Colonic mucosa (tissue), 4 donors: ENCODE data around the gene RAB7A. TPM values are rescaled to one million over a fixed set of nuclear protein-coding genes. Genes with fewer than 3 reads are reported as not detected.
"Not testable (repeated sequence)": the region's sequence is repeated elsewhere in the genome, so short reads cannot be mapped to it uniquely, and the experiment has no call there.

Source experiments
- DNase-seq: peaks from one replicate; pipeline ENCODE4 v3.0.0-alpha.2; 2020
- H3K27ac ChIP-seq: fragments of 200-600 bp; one replicate; pipeline ENCODE4 v1.8.0; 2021
- H3K27me3 ChIP-seq: fragments of 200-600 bp; one replicate; pipeline ENCODE4 v1.8.0; 2021
- H3K36me3 ChIP-seq: fragments of 200-600 bp; one replicate; pipeline ENCODE4 v1.8.0; 2021
- H3K4me1 ChIP-seq: fragments of 200-600 bp; one replicate; pipeline ENCODE4 v1.8.0; 2021; ENCODE audit warnings: mild to moderate bottlenecking
- H3K4me3 ChIP-seq: fragments of 200-600 bp; one replicate; pipeline ENCODE4 v1.8.0; 2021
- H3K9ac ChIP-seq, 2 donors: one replicate each; pipeline ENCODE4 v1.7.0; 2013; ENCODE audit warnings: control low read depth in 2 of 2, low read depth in 2 of 2, low read length in 2 of 2
- H3K9me3 ChIP-seq: fragments of 200-600 bp; one replicate; pipeline ENCODE4 v1.8.0; 2021
- intact Hi-C: fragments of 100-400 bp; cut with DNase I; formaldehyde crosslinking; loops from one replicate; pipeline ENCODE4 v1.14.1; 2022
- total RNA-seq, 2 donors: library from RNA; stranded (reverse); fragmentation: NEBNext Ultra II Directional in 1 of 2; extraction: Animal tissue kit (Norgen Biotek cat#: 25700) in 1 of 2; gene quantifications; one replicate each; pipeline ENCODE4 v1.2.1, GENCODE V29; 2021
- TF ChIP-seq, protein P1 (sequence below): fragments of 200-600 bp; IDR thresholded peaks from one replicate; pipeline ENCODE4 v1.8.0; 2022; ENCODE audit warnings: antibody characterized with exemption, mild to moderate bottlenecking
- donor health status: healthy.
- donor health status: DM: no; HTN: no; CAD: no.
- donor health status: DM: no; HTN: no; CAD: no.

RAB7A gene
- total RNA-seq, 2 donors from 2014 or later = 221 to 272 TPM

DNA sequence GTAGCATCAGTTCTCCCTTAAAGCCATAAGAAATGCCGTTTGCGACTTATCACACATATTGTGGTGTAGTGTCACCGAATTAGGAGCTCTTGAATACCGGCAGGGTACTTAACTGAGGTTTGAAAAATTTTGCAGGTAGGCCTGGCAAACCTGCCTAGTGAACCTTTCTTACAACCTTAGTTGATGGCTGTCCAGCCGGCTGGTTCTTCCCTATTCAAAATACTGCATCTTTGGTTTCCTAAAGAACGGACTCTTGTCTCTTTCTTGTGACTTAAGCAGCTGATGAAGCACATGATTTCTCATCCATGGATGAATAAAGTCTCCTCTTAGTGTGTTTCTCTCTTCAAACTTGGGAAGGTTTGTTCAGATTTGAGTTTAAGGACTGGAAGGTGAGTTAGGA is 1.5 kb downstream of the RAB7A start:
- peak overlapping the region; percentile 92 to 100 for H3K9ac ChIP-seq
- TF ChIP-seq, protein P1, sequence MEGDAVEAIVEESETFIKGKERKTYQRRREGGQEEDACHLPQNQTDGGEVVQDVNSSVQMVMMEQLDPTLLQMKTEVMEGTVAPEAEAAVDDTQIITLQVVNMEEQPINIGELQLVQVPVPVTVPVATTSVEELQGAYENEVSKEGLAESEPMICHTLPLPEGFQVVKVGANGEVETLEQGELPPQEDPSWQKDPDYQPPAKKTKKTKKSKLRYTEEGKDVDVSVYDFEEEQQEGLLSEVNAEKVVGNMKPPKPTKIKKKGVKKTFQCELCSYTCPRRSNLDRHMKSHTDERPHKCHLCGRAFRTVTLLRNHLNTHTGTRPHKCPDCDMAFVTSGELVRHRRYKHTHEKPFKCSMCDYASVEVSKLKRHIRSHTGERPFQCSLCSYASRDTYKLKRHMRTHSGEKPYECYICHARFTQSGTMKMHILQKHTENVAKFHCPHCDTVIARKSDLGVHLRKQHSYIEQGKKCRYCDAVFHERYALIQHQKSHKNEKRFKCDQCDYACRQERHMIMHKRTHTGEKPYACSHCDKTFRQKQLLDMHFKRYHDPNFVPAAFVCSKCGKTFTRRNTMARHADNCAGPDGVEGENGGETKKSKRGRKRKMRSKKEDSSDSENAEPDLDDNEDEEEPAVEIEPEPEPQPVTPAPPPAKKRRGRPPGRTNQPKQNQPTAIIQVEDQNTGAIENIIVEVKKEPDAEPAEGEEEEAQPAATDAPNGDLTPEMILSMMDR = no peak
- no peaks in the 10 kb centered on the region for H3K9me3 ChIP-seq
- H3K4me1 ChIP-seq = peaks cover 14% of the 10 kb centered on the region
- peak overlapping the region; percentile 98 for H3K27ac ChIP-seq
- intact Hi-C loops = no loop called here
- H3K4me3 ChIP-seq = peak overlapping the region; percentile 98
- no peak for DNase-seq
- no peaks in the 10 kb centered on the region for H3K27me3 ChIP-seq
- H3K36me3 ChIP-seq = no peaks in the 10 kb centered on the region

DNA sequence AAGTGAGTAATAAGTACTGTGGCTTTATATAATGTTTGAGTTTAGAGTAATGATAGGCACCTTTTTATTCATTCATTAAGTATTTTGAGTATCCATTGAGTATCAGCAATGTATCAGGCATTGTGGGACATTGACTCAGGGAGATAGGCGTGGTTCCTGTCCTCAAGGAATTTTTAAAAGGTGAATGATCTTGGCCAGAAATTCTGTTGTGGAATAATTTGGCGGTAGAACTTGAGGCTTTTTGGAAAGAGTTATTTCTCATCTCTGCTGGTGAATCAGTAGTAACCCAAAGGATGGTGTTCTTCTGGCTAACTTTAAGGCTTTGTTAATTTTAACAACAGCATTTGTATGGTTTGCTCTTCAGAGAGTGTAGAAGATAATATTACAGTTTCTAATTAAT is 2.0 kb downstream of the RAB7A start:
- no peaks in the 10 kb centered on the region for H3K27me3 ChIP-seq
- peaks cover 14% of the 10 kb centered on the region for H3K4me1 ChIP-seq
- H3K9ac ChIP-seq = peak overlapping the region in 1 of 2 donors; percentile 14
- TF ChIP-seq, protein P1 = no peak
- peak overlapping the region; percentile 98 for H3K4me3 ChIP-seq
- intact Hi-C loops = no loop called here
- no peaks in the 10 kb centered on the region for H3K9me3 ChIP-seq
- no peak for DNase-seq
- no peak overlapping the region for H3K27ac ChIP-seq
- no peaks in the 10 kb centered on the region for H3K36me3 ChIP-seq

- H3K9me3 ChIP-seq, H3K27me3 ChIP-seq, H3K4me3 ChIP-seq, intact Hi-C loops, H3K27ac ChIP-seq, DNase-seq, H3K36me3 ChIP-seq: not testable (repeated sequence)
- Histone ChIP-seq H3K9ac (peak overlapping the region in 1 of 2 donors; percentile 14), H3K4me1 (peaks cover 14% of the 10 kb centered on the region)
These were observed 2.5 kb downstream of the RAB7A start for GRCh38 chr3:128728521-128728920.

- Histone ChIP-seq H3K4me1 (peaks cover 14% of the 10 kb centered on the region), H3K27ac (no peak overlapping the region), H3K9ac (no peak overlapping the region), H3K4me3 (no peak overlapping the region), H3K36me3 (no peaks in the 10 kb centered on the region), H3K9me3 (no peaks in the 10 kb centered on the region), H3K27me3 (no peaks in the 10 kb centered on the region)
- no peak for DNase-seq
- TF ChIP-seq, protein P1 = no peak
- intact Hi-C loops = loop anchor here (10.0 kb wide), 1 partner anchor 54 kb away; no protein-coding TSS in a partner anchor
These were observed 4.5 kb downstream of the RAB7A start for GRCh38 chr3:128730471-128730870.

DNA sequence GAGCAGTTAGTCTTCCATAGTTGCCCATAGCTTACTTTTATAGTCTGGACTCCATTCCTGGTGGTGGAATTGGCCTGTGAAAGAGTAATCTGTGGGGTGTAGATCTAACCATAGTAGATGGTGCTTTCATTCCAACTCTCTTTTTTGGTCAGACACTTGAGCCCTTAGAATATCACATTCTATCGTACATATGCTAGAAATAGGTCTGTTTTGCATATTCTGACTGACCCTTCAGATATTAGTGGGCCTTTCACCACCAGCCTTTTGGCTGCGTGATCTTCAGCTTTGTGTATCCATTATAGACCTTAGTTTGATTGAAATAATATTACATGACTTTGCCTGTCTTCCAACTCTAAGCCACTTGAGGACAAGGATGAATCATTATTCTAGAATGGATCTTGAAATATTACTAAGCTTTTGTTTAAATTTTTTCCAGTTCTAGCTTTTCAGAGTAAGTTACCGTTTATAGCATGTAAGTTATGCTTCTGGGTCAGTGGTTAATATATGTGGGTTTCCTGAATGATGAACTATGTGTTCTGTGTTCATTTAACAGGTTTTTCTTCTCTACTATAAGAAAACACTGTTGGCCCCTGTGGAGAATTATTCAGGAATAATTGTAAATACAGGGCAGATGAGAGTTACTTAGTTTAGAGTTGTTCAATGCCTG is 8.7 kb downstream of the RAB7A start:
- DNase-seq = no peak
- intact Hi-C loops = loop anchor here (10.0 kb wide), 1 partner anchor 50 kb away; no protein-coding TSS in a partner anchor
- Histone ChIP-seq H3K27ac (no peak overlapping the region), H3K27me3 (no peaks in the 10 kb centered on the region), H3K4me3 (no peak overlapping the region), H3K36me3 (no peaks in the 10 kb centered on the region), H3K4me1 (no peaks in the 10 kb centered on the region), H3K9ac (no peak overlapping the region), H3K9me3 (no peaks in the 10 kb centered on the region)
- TF ChIP-seq, protein P1 = no peak

DNA sequence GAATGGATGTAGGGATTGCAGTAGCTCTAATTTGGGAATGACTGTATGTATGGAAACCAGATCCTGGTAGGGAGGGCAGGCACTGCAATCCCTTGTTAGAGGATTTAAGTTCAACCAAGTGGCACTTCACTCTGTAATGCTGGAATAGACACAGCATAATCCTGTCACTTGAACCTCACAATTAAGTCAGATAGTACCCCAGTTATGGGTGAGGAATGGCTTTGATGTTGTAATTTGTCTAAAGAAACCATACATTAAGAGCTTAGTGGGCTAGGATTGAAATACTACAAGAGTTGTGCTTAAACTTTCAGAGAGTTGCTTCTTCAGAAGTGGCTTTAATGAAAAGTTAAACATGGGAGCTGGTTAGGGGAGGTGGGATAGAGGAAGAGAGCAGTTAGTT is 9.3 kb downstream of the RAB7A start:
- Histone ChIP-seq H3K4me3 (no peak overlapping the region), H3K9me3 (no peaks in the 10 kb centered on the region), H3K36me3 (no peaks in the 10 kb centered on the region), H3K9ac (no peak overlapping the region), H3K4me1 (no peaks in the 10 kb centered on the region), H3K27me3 (no peaks in the 10 kb centered on the region), H3K27ac (no peak overlapping the region)
- no peak for DNase-seq
- intact Hi-C loops = loop anchor here (10.0 kb wide), 1 partner anchor 50 kb away; no protein-coding TSS in a partner anchor
- TF ChIP-seq, protein P1 = no peak
